ENCODE measurements around the gene ABCD1. TPM values are rescaled to one million over a fixed set of nuclear protein-coding genes. Genes with fewer than 3 reads are reported as not detected.

The ABCD1 gene
- total and polyA plus RNA-seq, 8 donors, result 5.8 to 13.2 (median 9.8) TPM

DNA sequence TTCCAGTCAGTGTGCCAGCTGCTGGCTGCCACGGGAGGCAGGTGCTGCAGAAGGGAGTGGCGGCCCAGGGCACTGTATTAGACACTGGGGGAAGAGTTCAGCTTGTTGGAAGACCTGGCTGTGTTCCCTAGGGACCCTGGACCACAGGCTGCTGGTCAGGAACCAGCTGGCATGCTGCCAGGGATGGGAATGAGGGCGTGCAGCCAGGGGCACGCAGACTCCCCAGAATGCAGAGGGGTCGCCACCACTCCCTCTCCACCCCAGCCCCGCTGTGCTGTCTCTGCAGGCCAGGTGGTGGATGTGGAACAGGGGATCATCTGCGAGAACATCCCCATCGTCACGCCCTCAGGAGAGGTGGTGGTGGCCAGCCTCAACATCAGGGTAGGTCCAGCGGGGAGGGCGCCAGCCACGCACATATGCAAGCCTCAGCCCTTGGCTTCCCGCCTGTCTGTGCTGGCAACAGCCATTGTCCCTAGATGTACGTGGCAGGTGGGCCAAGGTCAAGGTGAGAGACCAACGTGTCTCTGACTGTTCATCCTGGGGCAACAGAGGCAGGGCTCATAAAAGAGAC lies 12.3 kb downstream of the ABCD1 start:
- FAIRE-seq (no peak), ATAC-seq (peak in 1 of 4 donors; percentile 8), DNase-seq (peak in 2 of 6 donors; percentile 60 to 77)
- intact Hi-C loops (cut with DNase I), result no loop called here
- Histone ChIP-seq H3K27ac (no peak overlapping the region), H3K4me1 (no peaks in the 10 kb centered on the region), H3K27me3 (no peaks in the 10 kb centered on the region), H3K4me3 (no peak overlapping the region), H3K36me3 (no peaks in the 10 kb centered on the region), H3K9me3 (no peaks in the 10 kb centered on the region)
- 75 to 83% methylated on average over 15 of the region's 15 CpGs for WGBS, 2 donors
- no peak for TF ChIP-seq CTCF (IDR thresholded peaks at IDR 0.05)

DNA sequence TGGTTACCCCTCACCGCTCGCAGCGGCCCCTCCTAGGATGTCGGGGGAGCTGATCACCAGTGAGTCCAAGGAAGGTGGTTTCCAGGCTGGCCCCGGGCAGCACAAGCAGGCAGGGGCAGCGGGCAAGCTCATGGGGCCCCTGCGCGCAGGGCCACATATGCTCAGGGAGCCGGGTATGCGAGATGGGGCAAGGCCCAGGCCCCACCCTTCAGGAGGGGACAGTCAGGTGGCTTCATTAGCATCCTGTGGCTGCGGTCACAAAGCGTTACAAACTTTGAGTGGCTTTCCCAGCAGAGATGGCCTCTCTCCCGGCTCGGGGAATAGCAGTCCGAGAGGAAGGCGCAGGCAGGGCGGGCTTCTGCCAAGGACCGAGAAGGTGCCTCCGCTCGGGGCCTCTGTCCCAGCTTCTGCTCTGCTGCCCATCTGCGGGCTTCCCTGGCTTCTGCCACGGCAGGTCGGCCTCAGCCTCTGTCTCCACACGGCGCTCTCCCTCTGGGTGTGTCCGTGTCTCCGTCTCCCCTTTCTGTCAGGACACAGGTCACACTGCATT lies 13.5 kb downstream of the ABCD1 start:
- Histone ChIP-seq H3K4me3 (no peak overlapping the region), H3K27me3 (no peaks in the 10 kb centered on the region), H3K9me3 (no peaks in the 10 kb centered on the region), H3K36me3 (no peaks in the 10 kb centered on the region), H3K4me1 (no peaks in the 10 kb centered on the region), H3K27ac (no peak overlapping the region)
- intact Hi-C loops (cut with DNase I), result no loop called here
- FAIRE-seq, result no peak
- WGBS, 2 donors, result 85 to 96% methylated on average over 26 to 27 of the region's 27 CpGs
- ATAC-seq, result no peak
- DNase-seq, result no peak
- TF ChIP-seq CTCF (IDR thresholded peaks at IDR 0.05), result no peak

DNA sequence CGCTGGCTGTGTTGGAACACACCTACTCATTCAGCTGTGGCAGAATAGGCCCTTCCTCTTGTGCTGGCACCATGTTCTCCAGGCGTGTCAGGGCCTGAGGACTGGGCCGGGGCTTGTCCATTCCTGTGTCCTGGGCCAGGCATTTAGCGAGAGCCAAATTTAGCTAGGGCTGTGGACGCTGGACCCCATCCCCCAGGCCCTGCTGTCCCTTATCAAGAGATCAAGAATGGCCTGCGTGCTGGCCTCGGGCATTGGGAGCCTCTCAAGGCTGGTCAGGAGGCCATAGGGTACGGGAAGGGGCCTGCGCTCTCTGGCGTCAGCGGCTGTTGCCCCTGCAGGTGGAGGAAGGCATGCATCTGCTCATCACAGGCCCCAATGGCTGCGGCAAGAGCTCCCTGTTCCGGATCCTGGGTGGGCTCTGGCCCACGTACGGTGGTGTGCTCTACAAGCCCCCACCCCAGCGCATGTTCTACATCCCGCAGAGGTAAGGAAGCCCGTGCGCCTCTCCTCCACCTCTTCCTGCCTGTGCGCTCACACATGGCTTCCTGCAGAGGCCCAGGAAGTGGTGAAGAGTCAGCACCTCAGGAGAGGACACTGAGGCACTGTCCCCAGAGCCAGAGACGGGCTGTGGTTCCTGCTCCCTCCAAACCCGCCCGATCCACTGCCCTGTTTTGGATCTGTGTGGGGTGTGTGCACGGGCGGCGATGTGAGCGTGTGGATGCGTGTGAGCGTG lies 15.3 kb downstream of the ABCD1 start:
- 90 to 92% methylated on average over 29 of the region's 29 CpGs for WGBS, 2 donors
- intact Hi-C loops (cut with DNase I), result no loop called here
- no peak for ATAC-seq

DNA sequence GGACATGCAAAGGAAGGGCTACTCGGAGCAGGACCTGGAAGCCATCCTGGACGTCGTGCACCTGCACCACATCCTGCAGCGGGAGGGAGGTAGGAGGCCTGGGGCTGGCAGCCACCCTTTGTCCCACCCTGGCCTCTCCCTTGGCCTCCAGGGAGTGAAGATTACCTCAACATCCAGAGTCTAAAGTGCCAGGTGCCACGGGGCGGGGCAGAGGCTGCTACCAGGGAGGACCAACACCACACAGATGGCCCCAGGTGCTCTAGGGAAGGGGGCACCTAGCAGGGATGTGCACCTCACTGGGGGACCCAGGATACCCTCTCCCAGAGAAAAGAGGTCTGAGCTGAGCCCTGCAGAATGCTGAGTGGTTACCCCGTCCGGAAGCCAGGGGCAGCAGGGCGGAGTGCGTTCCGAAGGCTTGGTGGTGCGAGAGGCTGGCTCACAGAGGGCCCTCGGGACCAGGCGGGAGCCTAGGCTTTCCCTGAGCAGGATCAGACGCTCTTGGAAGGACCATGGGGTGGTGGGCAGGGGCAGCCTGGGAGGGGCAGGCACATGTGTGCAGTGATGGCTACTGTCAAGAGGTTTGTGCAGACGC lies 16.1 kb downstream of the ABCD1 start:
- no peaks in the 10 kb centered on the region for H3K4me1 ChIP-seq
- ATAC-seq (no peak), FAIRE-seq (no peak), DNase-seq (no peak)
- no peaks in the 10 kb centered on the region for H3K9me3 ChIP-seq
- intact Hi-C loops (cut with DNase I), result no loop called here
- no peak overlapping the region for H3K27ac ChIP-seq
- no peak overlapping the region for H3K4me3 ChIP-seq
- 86 to 95% methylated on average over 15 to 16 of the region's 16 CpGs for WGBS, 2 donors
- H3K27me3 ChIP-seq, result no peaks in the 10 kb centered on the region
- H3K36me3 ChIP-seq, result no peaks in the 10 kb centered on the region
- TF ChIP-seq CTCF (IDR thresholded peaks at IDR 0.05), result no peak

More for the DNA sequence above, 15.3 kb downstream of the ABCD1 start:
- Histone ChIP-seq H3K4me1 (no peaks in the 10 kb centered on the region), H3K36me3 (no peaks in the 10 kb centered on the region), H3K9me3 (no peaks in the 10 kb centered on the region), H3K27ac (no peak overlapping the region), H3K4me3 (no peak overlapping the region), H3K27me3 (no peaks in the 10 kb centered on the region)
- no peak for FAIRE-seq
- DNase-seq, result peak in 1 of 6 donors; percentile 57
- no peak for TF ChIP-seq CTCF (IDR thresholded peaks at IDR 0.05)

Measured in pancreas (tissue), 10 donors.